Caki2 (cell line): ENCODE measurements around the gene WFDC2. TPM values are rescaled to one million over a fixed set of nuclear protein-coding genes. Genes with fewer than 3 reads are reported as not detected.

Experiments used
- DNase-seq: peaks from one replicate; pipeline ENCODE4 v3.0.0-alpha.2; 2015; ENCODE audit warnings: low read depth
- in situ Hi-C: cut with HindIII; loops from 2 replicates; pipeline ENCODE4 v1.10.0; 2016; ENCODE audit warnings: low sequenced_read_pairs, low pct_unique_long_range_greater_than_20kb, mixed read lengths
- total RNA-seq: library from RNA; depleted of rRNA; stranded (reverse); fragments of >200 nt; shearing (Covaris generic); gene quantifications from 2 replicates; pipeline ENCODE4 v1.2.3, GENCODE V29; 2014; ENCODE audit warnings: low replicate concordance

Gene WFDC2
- total RNA-seq, 1 experiment from 2014 or later = not detected

- no peak for DNase-seq
- in situ Hi-C loops = no loop called here
Measured at GRCh38 chr20:45479822-45480221, 10.3 kb downstream of the WFDC2 start.

- in situ Hi-C loops = no loop called here
- no peak for DNase-seq
Measured at GRCh38 chr20:45484676-45485075, 15.1 kb downstream of the WFDC2 start.

DNA sequence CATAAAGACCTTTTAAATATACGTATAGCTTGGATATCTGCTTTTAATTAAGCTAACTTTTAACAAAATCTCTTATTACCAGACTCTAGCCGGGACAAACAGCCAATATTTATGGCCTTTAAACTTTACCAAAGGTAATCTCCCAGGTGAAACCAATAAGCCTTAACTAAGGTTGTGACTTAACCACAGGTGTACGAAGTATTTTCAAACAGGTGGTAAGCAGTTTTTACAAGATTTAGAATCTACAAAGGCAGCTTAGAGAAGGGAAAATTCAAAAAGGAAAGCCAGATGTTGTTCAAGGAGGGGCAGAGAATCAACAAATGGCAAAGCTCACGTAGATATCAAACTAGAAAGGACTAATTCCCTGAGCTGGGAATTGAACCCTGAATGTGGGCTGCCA lies 15.8 kb downstream of the WFDC2 start:
- in situ Hi-C loops = no loop called here
- no peak for DNase-seq

DNA sequence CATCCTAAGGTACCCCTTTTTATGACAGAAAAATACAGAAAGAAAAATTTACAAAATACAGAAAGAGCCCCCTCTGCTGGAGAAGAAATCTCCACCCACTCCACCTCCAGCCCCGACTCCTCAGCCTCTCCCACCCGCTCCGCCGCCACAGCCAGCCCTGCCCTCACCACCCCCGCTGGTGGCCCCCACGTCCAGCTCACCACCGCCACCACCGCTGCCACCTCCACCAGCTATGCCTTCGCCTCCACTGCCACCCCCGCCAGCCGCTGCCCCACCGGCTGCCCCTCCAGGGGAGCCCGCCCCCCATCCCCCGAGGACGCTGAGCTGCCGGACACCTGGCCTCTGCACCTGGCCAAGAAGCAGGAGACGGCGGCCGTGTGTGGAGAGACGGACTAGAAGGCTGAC lies 17.7 kb downstream of the WFDC2 start:
- in situ Hi-C loops = no loop called here
- no peak for DNase-seq

DNA sequence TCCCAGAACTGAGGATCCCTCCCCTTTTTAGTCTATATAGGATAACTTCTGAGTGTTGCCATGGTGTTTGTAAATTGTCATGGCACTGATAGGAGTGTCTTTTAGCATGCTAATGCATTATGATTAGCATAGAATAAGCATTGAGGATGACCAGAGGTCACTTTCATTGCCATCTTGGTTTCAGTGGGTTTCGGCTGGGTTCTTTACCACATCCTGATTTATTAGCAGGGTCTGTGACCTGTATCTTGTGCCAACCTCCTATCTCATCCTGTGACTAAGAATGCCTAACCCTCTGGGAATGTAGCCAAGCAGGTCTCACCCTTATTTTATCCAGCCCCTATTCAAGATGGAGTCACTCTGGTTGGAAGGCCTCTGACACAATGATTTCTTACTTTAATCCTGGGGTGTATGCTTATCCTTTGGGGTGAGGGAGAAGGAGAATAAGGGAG lies 19.6 kb downstream of the WFDC2 start:
- in situ Hi-C loops = no loop called here

GRCh38 chr20:45495501-45495941 lies 26.0 kb downstream of the WFDC2 start:
- in situ Hi-C loops = no loop called here
- DNase-seq = no peak

More for the DNA sequence above, 19.6 kb downstream of the WFDC2 start:
- DNase-seq = peak; percentile 33

GRCh38 chr20:45496166-45496565 lies 26.6 kb downstream of the WFDC2 start:
- in situ Hi-C loops = no loop called here
- DNase-seq = no peak

DNA sequence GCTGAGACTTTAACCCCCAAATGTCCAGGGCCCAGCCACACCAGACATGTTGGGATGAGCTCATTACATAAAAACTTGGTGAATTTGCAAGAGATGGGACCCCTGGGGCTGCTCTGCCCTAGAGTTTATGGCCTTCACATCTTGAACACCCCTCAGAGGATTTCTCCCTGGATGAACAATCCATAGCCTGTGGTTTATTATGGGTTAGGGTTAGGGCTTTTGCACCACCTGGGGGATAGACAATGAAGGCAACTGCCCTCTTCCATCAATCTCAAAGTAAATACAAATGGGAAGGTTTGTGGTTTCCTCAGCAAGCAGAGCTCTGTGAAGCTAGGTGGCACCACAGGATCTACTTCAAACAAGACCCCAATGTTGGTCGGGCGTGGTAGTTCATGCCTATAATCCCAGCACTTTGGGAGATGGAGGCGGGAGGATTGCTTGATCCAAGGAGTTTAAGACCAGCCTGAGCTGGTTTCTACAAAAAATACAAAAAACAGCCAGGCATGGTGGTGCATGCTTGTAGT lies 28.5 kb downstream of the WFDC2 start:
- in situ Hi-C loops = no loop called here
- DNase-seq = no peak

DNA sequence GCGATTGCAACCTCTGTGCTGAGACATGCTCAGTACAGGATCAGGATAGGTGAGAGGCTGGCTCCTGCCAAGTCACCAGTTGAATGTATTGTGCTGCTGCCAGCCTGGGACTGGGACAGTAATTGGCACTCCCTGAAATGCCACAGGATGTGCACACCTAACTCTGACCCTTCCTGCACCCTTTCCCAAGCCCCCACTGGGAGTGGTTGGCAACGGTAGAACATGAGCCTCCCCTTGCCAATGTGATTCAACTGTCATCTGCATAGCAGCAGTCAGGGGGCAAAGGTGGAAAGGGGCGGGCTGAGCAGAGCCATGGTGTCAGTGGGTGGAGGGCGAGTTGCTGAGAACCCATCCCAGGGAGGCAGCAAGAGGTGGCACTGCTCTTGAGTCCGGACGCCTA lies 30.5 kb downstream of the WFDC2 start:
- in situ Hi-C loops = no loop called here
- no peak for DNase-seq

- no peak for DNase-seq
- in situ Hi-C loops = no loop called here
Measured at GRCh38 chr20:45501600-45501999, 32.0 kb downstream of the WFDC2 start.

DNA sequence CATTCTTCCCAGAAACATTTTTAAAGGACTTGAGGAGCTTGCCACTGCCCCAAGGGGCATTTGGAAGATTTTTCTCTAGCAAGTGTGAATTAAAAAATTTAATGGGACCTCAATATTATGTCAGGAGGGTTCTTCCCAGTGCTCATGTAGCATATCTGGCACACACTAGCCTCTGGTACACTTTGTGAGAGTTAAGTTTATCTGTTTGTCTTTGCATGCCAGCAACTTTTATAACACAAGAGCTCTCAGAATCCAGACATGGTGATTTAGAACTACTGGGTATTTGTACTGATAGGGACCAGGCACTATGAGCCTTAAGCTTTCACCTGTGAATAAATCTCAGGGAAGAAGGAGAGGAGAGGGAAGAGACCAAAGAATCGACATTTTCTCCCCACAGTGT lies 33.0 kb downstream of the WFDC2 start:
- no peak for DNase-seq
- in situ Hi-C loops = no loop called here

DNA sequence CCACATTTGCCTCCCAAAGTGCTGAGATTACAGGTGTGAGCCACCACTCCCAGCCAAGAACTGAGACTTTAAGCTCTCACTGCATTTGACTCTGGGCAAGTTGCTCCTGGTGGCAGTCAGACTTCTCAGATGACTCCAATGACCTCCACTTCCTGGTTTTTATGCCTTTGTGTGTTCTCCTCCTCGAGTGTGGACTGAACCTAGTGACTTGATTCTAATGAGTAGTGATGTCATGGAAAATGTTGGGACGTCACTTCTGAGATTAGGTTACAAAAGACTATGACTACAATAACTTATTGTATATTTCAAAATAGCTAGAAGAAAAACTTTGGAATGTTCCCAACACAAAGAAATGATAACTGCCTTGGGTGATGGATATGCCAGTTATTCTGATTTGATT lies 33.9 kb downstream of the WFDC2 start:
- in situ Hi-C loops = no loop called here
- no peak for DNase-seq

- DNase-seq = no peak
- in situ Hi-C loops = no loop called here
Measured at GRCh38 chr20:45506398-45506797, 36.8 kb downstream of the WFDC2 start.

DNA sequence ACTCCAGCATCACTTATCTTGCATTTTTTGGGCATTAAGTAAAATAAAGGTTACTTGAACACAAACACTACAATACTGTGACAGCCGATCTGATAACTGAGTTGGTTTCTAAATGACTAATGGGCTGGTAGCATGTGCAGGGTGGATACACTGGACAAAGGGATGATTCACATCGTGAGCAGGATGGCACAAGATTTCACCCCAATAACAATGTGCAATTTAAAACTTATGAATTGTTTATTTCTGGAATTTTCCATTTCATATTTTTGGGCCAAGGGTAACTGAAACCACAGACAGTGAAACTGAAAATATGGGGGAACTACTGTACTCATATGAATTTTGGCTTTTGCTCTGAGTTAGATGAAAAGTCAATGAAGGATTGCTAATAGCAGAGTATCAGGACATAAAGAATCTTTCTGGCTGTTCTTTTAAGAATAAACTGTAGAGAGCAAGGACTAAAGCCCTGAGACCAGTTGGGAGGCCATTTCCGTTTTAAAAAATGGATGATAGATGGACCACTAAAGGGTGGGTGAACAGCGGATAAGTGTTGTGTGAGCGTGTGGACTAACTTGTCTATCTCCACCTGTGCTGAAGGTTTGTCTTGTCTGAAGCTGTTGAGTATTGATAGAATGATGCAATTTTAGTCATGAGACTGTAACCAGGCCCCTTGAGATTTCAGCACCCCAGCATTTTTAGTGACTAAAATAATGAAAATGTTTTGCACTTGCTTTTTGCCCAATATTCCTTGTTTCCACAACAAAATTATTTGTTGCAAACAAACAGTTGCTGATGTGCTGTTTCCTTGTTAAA lies 37.7 kb downstream of the WFDC2 start:
- in situ Hi-C loops = no loop called here
- no peak for DNase-seq

DNA sequence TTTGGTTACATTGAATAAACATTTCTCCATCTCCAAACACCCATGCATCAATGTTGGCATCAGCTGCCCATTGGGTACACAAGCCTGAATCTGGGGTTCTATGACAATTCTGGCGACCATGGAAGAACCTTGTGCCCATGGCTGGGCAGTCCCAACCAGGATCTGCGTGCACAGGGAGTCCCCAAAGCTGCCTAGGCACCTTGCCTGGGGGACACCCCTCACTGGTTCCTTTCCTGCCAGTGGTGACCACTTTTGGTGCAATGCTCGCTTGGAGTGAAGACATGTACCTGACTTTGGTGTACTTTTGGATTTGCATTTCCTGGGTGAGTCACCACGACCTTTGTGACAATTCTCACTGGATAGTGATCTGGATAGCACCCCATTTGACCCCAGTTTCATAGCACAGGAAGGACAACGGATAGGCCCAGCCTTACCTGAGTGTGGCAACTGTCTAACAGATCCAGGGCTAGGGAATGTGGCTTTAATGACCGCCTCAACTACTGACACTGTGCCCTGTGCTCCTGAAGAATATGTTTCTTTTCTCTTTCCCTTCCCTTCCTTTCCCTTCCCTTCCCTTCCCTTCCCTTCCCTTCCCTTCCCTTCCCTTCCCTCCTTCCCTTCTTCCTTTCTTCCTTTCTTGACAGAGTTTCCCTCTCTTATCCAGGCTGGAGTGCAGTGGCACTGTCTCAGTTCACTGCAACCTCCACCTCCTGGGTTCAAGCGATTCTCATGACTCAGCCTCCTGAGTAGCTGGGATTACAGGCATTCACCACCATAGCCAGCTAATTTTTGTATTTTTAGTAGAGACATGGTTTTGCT lies 38.7 kb downstream of the WFDC2 start:
- DNase-seq = no peak

GRCh38 chr20:45509091-45509490 lies 39.5 kb downstream of the WFDC2 start:
- in situ Hi-C loops = no loop called here
- DNase-seq = no peak

More for the DNA sequence above, 38.7 kb downstream of the WFDC2 start:
- in situ Hi-C loops = no loop called here

DNA sequence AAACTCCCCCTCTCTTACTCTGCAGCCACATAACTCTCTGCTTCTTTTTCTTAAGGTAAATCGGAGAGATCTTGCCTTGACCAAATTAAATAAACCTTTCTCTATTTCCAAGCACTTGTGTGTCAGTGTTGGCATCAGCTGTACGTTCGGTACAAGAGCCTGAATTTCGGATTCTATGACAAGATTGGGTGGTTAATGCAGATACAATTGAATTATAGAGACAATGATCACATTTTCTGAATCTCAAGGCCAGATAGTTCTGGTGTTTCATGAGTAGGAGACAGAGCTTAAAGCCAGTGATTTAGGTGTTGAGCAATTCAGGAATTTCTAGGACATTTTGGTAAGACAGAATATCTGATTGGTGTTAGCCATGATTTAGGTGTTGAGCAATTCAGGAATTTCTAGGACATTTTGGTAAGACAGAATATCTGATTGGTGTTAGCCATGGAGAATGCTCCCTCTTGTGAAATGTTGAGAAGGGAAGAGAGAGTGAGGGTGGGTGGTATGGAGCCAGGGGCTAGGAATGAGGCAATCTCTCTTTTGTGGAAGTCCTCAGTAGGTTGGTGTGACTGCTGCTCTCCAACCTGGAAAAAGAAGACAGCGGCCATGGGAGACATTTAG lies 40.8 kb downstream of the WFDC2 start:
- DNase-seq = no peak
- in situ Hi-C loops = no loop called here

DNA sequence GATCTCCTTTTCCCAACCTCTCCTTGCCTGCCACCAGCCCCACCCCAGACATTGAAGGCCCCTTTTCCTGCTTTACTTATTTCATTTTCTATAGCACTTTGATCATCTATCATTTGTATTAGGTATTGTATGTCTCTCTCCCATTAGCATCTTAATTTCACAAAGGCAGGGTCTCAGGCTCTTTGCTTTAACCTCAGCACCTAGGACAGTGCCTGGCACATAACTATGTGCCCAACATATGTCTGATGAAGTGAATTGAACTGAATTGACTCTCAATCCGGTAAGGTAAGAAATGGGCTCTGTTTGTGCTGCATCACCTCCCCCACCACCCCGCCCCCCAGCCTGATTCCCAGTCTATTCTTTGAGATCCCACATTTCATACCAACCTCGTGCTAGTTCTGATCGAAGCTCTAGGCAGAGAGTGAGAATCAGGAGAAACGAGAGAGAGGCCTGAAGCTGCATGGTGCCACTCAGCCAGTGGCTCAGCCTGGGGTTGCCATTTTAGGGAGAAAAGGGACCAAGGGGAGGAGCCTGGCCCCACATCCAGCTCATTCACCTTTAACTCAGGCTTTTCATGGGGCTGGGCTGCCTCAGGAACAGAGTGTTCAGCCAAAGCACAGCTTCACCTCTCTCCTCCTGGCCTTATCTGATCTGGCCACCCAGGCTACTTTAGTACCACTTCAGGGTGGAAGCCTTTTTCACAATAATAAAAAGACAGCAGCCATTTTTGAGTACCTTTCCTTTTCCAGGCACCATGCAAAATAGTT lies 45.8 kb downstream of the WFDC2 start, which contains the start of gene SPINT3:
TSS of gene SPINT3 (minus strand) at position 476 of the 767 bp plus-strand sequence. CDS start at position 462, 14 bp downstream.
- DNase-seq = no peak
- in situ Hi-C loops = no loop called here
